CD4-positive, CD25-positive, alpha-beta regulatory T cell (primary cell): ENCODE measurements around the gene LYPD4. TPM values are rescaled to one million over a fixed set of nuclear protein-coding genes. Genes with fewer than 3 reads are reported as not detected.

Experiments used
- ATAC-seq, 2 donors: fragments of 150-1000 bp; cut with Tn5 transposase; one replicate each; pipeline ENCODE4 v1.10.0; 2021; ENCODE audit warnings: low read depth in 2 of 2, moderate number of reproducible peaks in 2 of 2, moderate library complexity in 1 of 2
- DNase-seq, 3 donors: peaks; one replicate each; pipeline versions ENCODE4 v3.0.0 to v3.0.0-alpha.2; 2012 to 2022; ENCODE audit warnings: mixed read lengths in 1 of 3
- H3K27ac ChIP-seq: one replicate; pipeline ENCODE4 v1.7.0; 2013; ENCODE audit warnings: mild to moderate bottlenecking, low read length; ENCODE audit not compliant: insufficient read depth, poor library complexity, severe bottlenecking
- H3K27me3 ChIP-seq: one replicate; pipeline ENCODE4 v1.7.0; 2013; ENCODE audit warnings: low read length; ENCODE audit not compliant: control insufficient read depth, insufficient read depth
- H3K36me3 ChIP-seq: one replicate; pipeline ENCODE4 v1.7.0; 2013; ENCODE audit warnings: mild to moderate bottlenecking, low read length, moderate library complexity; ENCODE audit not compliant: control insufficient read depth, insufficient read depth
- H3K4me1 ChIP-seq: 2 replicates; pipeline ENCODE4 v1.7.0; 2013; ENCODE audit warnings: mild to moderate bottlenecking, low read length; ENCODE audit not compliant: insufficient read depth, control insufficient read depth, poor library complexity, severe bottlenecking
- H3K4me3 ChIP-seq: one replicate; pipeline ENCODE4 v1.7.0; 2013; ENCODE audit warnings: low read depth, mild to moderate bottlenecking, low read length, moderate library complexity
- H3K9me3 ChIP-seq, 2 experiments: 1 replicate in 1 of 2; 2 replicates in 1 of 2; pipeline ENCODE4 v1.7.0; 2013; ENCODE audit warnings: low read length in 2 of 2, mild to moderate bottlenecking in 1 of 2, moderate library complexity in 1 of 2; ENCODE audit not compliant: control insufficient read depth in 2 of 2
- H3K27ac Mint-ChIP-seq, 3 donors: one replicate each; pipeline ENCODE4 v1.8.0; 2020 to 2022; ENCODE audit warnings: mild to moderate bottlenecking in 3 of 3, mixed read lengths in 3 of 3, moderate library complexity in 2 of 3
- H3K27me3 Mint-ChIP-seq: one replicate; pipeline ENCODE4 v1.8.0; 2022; ENCODE audit warnings: mild to moderate bottlenecking, mixed read lengths
- H3K36me3 Mint-ChIP-seq: one replicate; pipeline ENCODE4 v1.8.0; 2020; ENCODE audit warnings: mixed read lengths
- H3K4me1 Mint-ChIP-seq, 4 donors: one replicate each; pipeline ENCODE4 v1.8.0; 2020 to 2022; ENCODE audit warnings: mixed read lengths in 4 of 4, mild to moderate bottlenecking in 1 of 4
- H3K4me3 Mint-ChIP-seq, 4 donors: one replicate each; pipeline ENCODE4 v1.8.0; 2020 to 2022; ENCODE audit warnings: mild to moderate bottlenecking in 4 of 4, mixed read lengths in 4 of 4, moderate library complexity in 3 of 4
- H3K9me3 Mint-ChIP-seq, 7 donors: one replicate each; pipeline ENCODE4 v1.8.0; 2020 to 2022; ENCODE audit warnings: mixed read lengths in 7 of 7, mild to moderate bottlenecking in 3 of 7, moderate library complexity in 2 of 7
- polyA plus RNA-seq, 4 donors: library from polyadenylated mRNA; unstranded; fragments of 300-500 nt; fragmentation: Illumina TruSeq; gene quantifications; one replicate each; pipeline ENCODE4 v1.2.3, GENCODE V29; 2021
- total RNA-seq: library from RNA; stranded (reverse); gene quantifications from one replicate; pipeline ENCODE4 v1.2.3, GENCODE V29; 2022

LYPD4 gene
- total and polyA plus RNA-seq, 5 donors from 2014 or later = not detected

GRCh38 chr19:41859213-41859617, 14.7 kb upstream of the LYPD4 start:
- Histone ChIP-seq H3K36me3 (peaks cover 28% of the 10 kb centered on the region), H3K4me1 (peaks cover 45% of the 10 kb centered on the region), H3K4me3 (peak overlapping the region; percentile 85), H3K27ac (peak overlapping the region; percentile 98), H3K27me3 (peaks cover 4% of the 10 kb centered on the region), H3K9me3 (no peaks in the 10 kb centered on the region)
- ATAC-seq (no peak), DNase-seq (no peak)
- Mint-ChIP-seq H3K4me1 (peaks cover 0 to 49% (median 27%) of the 10 kb centered on the region in 4 donors), H3K9me3 (peaks cover 0 to 1% (median 0%) of the 10 kb centered on the region in 7 donors), H3K36me3 (peaks cover 29% of the 10 kb centered on the region), H3K27me3 (no peaks in the 10 kb centered on the region), H3K4me3 (peak overlapping the region; percentile 85 to 96 (median 92)), H3K27ac (peak overlapping the region; percentile 76 to 98 (median 95))

- Histone ChIP-seq H3K4me1 (no peaks in the 10 kb centered on the region), H3K9me3 (no peaks in the 10 kb centered on the region), H3K27ac (no peak overlapping the region), H3K27me3 (peaks cover 11% of the 10 kb centered on the region), H3K36me3 (no peaks in the 10 kb centered on the region), H3K4me3 (no peak overlapping the region)
- ATAC-seq (no peak), DNase-seq (no peak)
- peaks cover 25% of the 10 kb centered on the region for H3K27me3 Mint-ChIP-seq
- no peaks in the 10 kb centered on the region for H3K36me3 Mint-ChIP-seq
- no peak overlapping the region for H3K4me3 Mint-ChIP-seq
- H3K27ac Mint-ChIP-seq = peak overlapping the region in 1 of 3 donors; percentile 64
- H3K9me3 Mint-ChIP-seq = no peaks in the 10 kb centered on the region
- H3K4me1 Mint-ChIP-seq = no peaks in the 10 kb centered on the region
Observed at GRCh38 chr19:41853768-41854167, 9.3 kb upstream of the LYPD4 start.

GRCh38 chr19:41853344-41853743, 8.9 kb upstream of the LYPD4 start:
- Histone ChIP-seq H3K27ac (no peak overlapping the region), H3K4me1 (no peaks in the 10 kb centered on the region), H3K9me3 (no peaks in the 10 kb centered on the region), H3K4me3 (no peak overlapping the region), H3K36me3 (no peaks in the 10 kb centered on the region), H3K27me3 (peaks cover 11% of the 10 kb centered on the region)
- Mint-ChIP-seq H3K36me3 (no peaks in the 10 kb centered on the region), H3K4me1 (no peaks in the 10 kb centered on the region), H3K9me3 (no peaks in the 10 kb centered on the region), H3K4me3 (no peak overlapping the region), H3K27ac (no peak overlapping the region), H3K27me3 (peaks cover 30% of the 10 kb centered on the region)
- no peak for DNase-seq
- ATAC-seq = no peak

GRCh38 chr19:41851456-41851855, 7.0 kb upstream of the LYPD4 start:
- Mint-ChIP-seq H3K27ac (no peak overlapping the region), H3K27me3 (peaks cover 34% of the 10 kb centered on the region), H3K4me1 (no peaks in the 10 kb centered on the region), H3K9me3 (no peaks in the 10 kb centered on the region), H3K4me3 (no peak overlapping the region), H3K36me3 (no peaks in the 10 kb centered on the region)
- Histone ChIP-seq H3K4me3 (no peak overlapping the region), H3K9me3 (no peaks in the 10 kb centered on the region), H3K27me3 (peaks cover 11% of the 10 kb centered on the region), H3K36me3 (no peaks in the 10 kb centered on the region), H3K27ac (no peak overlapping the region), H3K4me1 (no peaks in the 10 kb centered on the region)
- ATAC-seq (no peak), DNase-seq (no peak)

- H3K4me1 Mint-ChIP-seq = no peaks in the 10 kb centered on the region
- H3K36me3 Mint-ChIP-seq = no peaks in the 10 kb centered on the region
- H3K9me3 ChIP-seq = no peaks in the 10 kb centered on the region
- H3K4me3 ChIP-seq = no peak overlapping the region
- no peaks in the 10 kb centered on the region for H3K4me1 ChIP-seq
- no peak for DNase-seq
- no peak overlapping the region for H3K27ac Mint-ChIP-seq
- peaks cover 11% of the 10 kb centered on the region for H3K27me3 ChIP-seq
- no peaks in the 10 kb centered on the region for H3K36me3 ChIP-seq
- no peak for ATAC-seq
- H3K4me3 Mint-ChIP-seq = no peak overlapping the region
- no peak overlapping the region for H3K27ac ChIP-seq
- H3K27me3 Mint-ChIP-seq = peaks cover 34% of the 10 kb centered on the region
- no peaks in the 10 kb centered on the region for H3K9me3 Mint-ChIP-seq
Observed at GRCh38 chr19:41850381-41850780, 5.9 kb upstream of the LYPD4 start.

- H3K9me3 Mint-ChIP-seq = no peaks in the 10 kb centered on the region
- no peaks in the 10 kb centered on the region for H3K36me3 Mint-ChIP-seq
- no peak overlapping the region for H3K4me3 Mint-ChIP-seq
- H3K4me3 ChIP-seq = no peak overlapping the region
- DNase-seq (no peak), ATAC-seq (no peak)
- H3K4me1 Mint-ChIP-seq = no peaks in the 10 kb centered on the region
- H3K27me3 ChIP-seq = peaks cover 6% of the 10 kb centered on the region
- no peaks in the 10 kb centered on the region for H3K4me1 ChIP-seq
- peak overlapping the region in 1 of 3 donors; percentile 88 for H3K27ac Mint-ChIP-seq
- H3K27me3 Mint-ChIP-seq = peaks cover 34% of the 10 kb centered on the region
- no peak overlapping the region for H3K27ac ChIP-seq
- H3K36me3 ChIP-seq = no peaks in the 10 kb centered on the region
- no peaks in the 10 kb centered on the region for H3K9me3 ChIP-seq
Observed at GRCh38 chr19:41849067-41849466, 4.6 kb upstream of the LYPD4 start.

GRCh38 chr19:41848666-41849065, 4.2 kb upstream of the LYPD4 start:
- no peak for DNase-seq
- Mint-ChIP-seq H3K4me1 (no peaks in the 10 kb centered on the region), H3K4me3 (no peak overlapping the region), H3K36me3 (no peaks in the 10 kb centered on the region), H3K27me3 (peaks cover 32% of the 10 kb centered on the region), H3K9me3 (no peaks in the 10 kb centered on the region), H3K27ac (no peak overlapping the region)
- H3K9me3 ChIP-seq = no peaks in the 10 kb centered on the region
- no peaks in the 10 kb centered on the region for H3K36me3 ChIP-seq
- no peak overlapping the region for H3K4me3 ChIP-seq
- no peak overlapping the region for H3K27ac ChIP-seq
- ATAC-seq = no peak
- H3K4me1 ChIP-seq = no peaks in the 10 kb centered on the region
- H3K27me3 ChIP-seq = peaks cover 3% of the 10 kb centered on the region

- no peaks in the 10 kb centered on the region for H3K9me3 ChIP-seq
- no peak overlapping the region for H3K27ac ChIP-seq
Observed at GRCh38 chr19:41847351-41848105, 3.0 kb upstream of the LYPD4 start.

More at GRCh38 chr19:41847351-41848105, 3.0 kb upstream of the LYPD4 start:
- ATAC-seq = no peak
- Mint-ChIP-seq H3K27ac (no peak overlapping the region), H3K9me3 (no peaks in the 10 kb centered on the region), H3K27me3 (peaks cover 30% of the 10 kb centered on the region), H3K36me3 (no peaks in the 10 kb centered on the region), H3K4me1 (no peaks in the 10 kb centered on the region), H3K4me3 (no peak overlapping the region)
- Histone ChIP-seq H3K36me3 (no peaks in the 10 kb centered on the region), H3K4me3 (no peak overlapping the region), H3K27me3 (peaks cover under 1% of the 10 kb centered on the region), H3K4me1 (no peaks in the 10 kb centered on the region)
- DNase-seq = no peak
